K562 (cell line): ENCODE results near the gene PPP1R14C. TPM values are rescaled to one million over a fixed set of nuclear protein-coding genes. Genes with fewer than 3 reads are reported as not detected.
A peak's percentile ranks its signal among the peaks of the same experiment; 100 is the strongest.

Experiments
- CBFA2T3 ChIP-seq: fragments of 450-650 bp; IDR thresholded peaks from 2 replicates; pipeline ENCODE4 v1.6.1; 2017
- IRF2 ChIP-seq: sonication (generic); formaldehyde crosslinking; IDR thresholded peaks from 2 replicates; pipeline ENCODE4 v1.8.1; 2022; ENCODE audit warnings: mild to moderate bottlenecking, missing genetic modification reagents
- SPI1 ChIP-seq: IDR thresholded peaks from 2 replicates; pipeline ENCODE4 v1.6.1; 2011; ENCODE audit warnings: low read depth, low read length, control low read depth, borderline replicate concordance
- TCF3 ChIP-seq: sonication (generic); formaldehyde crosslinking; IDR thresholded peaks from 2 replicates; pipeline ENCODE4 v1.4.0; 2020; ENCODE audit warnings: mild to moderate bottlenecking, missing genetic modification reagents
- ZBTB7A ChIP-seq: IDR thresholded peaks from 2 replicates; pipeline ENCODE4 v1.6.1; 2011; ENCODE audit warnings: low read depth, mild to moderate bottlenecking, low read length, moderate library complexity, borderline replicate concordance; ENCODE audit not compliant: control insufficient read depth
- polyA plus RNA-seq, 8 experiments: library from polyadenylated mRNA; depleted of rRNA in 4 of 8; stranded (reverse) in 5 of 8; unstranded in 3 of 8; fragments of >200 nt; fragmentation: Nextera tagmentation in 2 of 8; fragmentation: Illumina TruSeq in 1 of 8; extraction: Ambion mirVana in 2 of 8; extraction: Trizol in 1 of 8; gene quantifications; 2 replicates each; pipeline versions ENCODE4 v1.2.1 to v1.2.3, GENCODE V29; 2011 to 2014; ENCODE audit warnings: inconsistent platforms in 1 of 8, missing spikeins in 1 of 8
- total RNA-seq, 7 experiments: library from RNA; depleted of rRNA in 6 of 7; stranded (reverse); fragments of >200 nt in 6 of 7; fragmentation: Illumina TruSeq in 2 of 7; extraction: Trizol in 2 of 7; gene quantifications; 2 replicates each; pipeline versions ENCODE4 v1.2.1 to v1.2.3, GENCODE V29; 2011 to 2021; ENCODE audit warnings: low replicate concordance in 1 of 7
- TF ChIP-seq, protein P1 (sequence below): fragments of 450-650 bp; IDR thresholded peaks from 2 replicates; pipeline ENCODE4 v1.6.1; 2018; ENCODE audit not compliant: partially characterized antibody

The PPP1R14C gene
- total and polyA plus RNA-seq, 9 of the 15 experiments (the other 6 are each of a cell fraction or from before 2014, with no cell fraction given) = 4.5 to 16.6 (median 11.9) TPM

DNA sequence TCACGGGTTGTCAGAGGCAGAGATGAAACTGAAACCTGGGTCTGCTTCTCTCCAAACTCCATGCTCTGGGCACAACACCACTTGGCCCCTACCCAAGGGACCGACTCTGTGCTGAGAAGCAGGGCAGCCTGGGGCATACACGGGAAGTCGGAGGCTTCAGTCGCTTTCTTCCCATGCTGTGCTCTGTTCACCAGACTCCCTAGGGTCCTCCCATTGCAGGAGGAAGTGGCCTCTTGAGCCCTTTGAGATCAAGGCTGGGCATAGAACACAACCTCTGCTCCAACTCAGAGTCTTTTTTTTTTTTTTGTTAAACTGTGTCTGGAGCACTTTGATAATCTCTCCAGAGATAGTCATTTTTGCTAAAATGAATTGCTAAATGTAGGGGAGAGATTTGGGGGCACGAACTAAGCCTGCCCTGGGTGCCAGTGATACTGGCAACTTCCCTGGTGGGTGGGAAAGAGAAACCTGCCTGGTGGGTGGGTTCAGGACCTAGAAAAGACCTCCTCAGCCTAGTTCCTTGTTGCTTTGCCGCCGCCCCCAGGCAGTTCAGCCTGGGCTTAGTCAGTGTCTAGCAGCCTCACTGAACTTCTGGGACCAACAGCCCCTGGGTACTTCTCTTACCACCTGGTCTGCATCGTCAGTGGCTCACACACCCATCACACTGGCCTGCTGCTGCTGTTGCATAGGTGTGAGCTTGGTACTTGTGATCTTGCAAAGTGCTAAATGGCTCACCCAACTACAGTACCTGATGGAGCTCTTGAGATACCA, 62.0 kb downstream of the PPP1R14C start (continued):
- peak; percentile 40; the same call in 1 of the 2 replicates for TF ChIP-seq CBFA2T3
- no peak for TF ChIP-seq IRF2 (CRISPR knock-in tag)
- TF ChIP-seq ZBTB7A = peak; percentile 25; the same call in 1 of the 2 replicates
- TF ChIP-seq, protein P1, sequence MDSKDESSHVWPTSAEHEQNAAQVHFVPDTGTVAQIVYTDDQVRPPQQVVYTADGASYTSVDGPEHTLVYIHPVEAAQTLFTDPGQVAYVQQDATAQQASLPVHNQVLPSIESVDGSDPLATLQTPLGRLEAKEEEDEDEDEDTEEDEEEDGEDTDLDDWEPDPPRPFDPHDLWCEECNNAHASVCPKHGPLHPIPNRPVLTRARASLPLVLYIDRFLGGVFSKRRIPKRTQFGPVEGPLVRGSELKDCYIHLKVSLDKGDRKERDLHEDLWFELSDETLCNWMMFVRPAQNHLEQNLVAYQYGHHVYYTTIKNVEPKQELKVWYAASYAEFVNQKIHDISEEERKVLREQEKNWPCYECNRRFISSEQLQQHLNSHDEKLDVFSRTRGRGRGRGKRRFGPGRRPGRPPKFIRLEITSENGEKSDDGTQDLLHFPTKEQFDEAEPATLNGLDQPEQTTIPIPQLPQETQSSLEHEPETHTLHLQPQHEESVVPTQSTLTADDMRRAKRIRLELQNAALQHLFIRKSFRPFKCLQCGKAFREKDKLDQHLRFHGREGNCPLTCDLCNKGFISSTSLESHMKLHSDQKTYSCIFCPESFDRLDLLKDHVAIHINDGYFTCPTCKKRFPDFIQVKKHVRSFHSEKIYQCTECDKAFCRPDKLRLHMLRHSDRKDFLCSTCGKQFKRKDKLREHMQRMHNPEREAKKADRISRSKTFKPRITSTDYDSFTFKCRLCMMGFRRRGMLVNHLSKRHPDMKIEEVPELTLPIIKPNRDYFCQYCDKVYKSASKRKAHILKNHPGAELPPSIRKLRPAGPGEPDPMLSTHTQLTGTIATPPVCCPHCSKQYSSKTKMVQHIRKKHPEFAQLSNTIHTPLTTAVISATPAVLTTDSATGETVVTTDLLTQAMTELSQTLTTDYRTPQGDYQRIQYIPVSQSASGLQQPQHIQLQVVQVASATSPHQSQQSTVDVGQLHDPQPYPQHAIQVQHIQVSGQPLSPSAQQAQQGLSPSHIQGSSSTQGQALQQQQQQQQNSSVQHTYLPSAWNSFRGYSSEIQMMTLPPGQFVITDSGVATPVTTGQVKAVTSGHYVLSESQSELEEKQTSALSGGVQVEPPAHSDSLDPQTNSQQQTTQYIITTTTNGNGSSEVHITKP = no peak
- TF ChIP-seq SPI1 = peak; percentile 81; the same call in 1 of the 2 replicates
- peak; percentile 53 for TF ChIP-seq TCF3 (CRISPR knock-in tag)
